Fibroblast of lung (primary cell): ENCODE data around the gene MUS81. TPM values are rescaled to one million over a fixed set of nuclear protein-coding genes. Genes with fewer than 3 reads are reported as not detected.

Experiments used
- DNase-seq, 2 donors: peaks; one replicate each; pipeline versions ENCODE4 v3.0.0 to v3.0.0-alpha.2; 2010; ENCODE audit warnings: low read depth in 2 of 2
- H2AFZ ChIP-seq: 2 replicates; pipeline ENCODE4 v1.5.1; 2012; ENCODE audit warnings: low read length, control low read depth, inconsistent platforms
- H3K27ac ChIP-seq: 2 replicates; pipeline ENCODE4 v1.5.1; 2011; ENCODE audit warnings: low read length, control low read depth; ENCODE audit not compliant: insufficient read depth
- H3K27me3 ChIP-seq: 2 replicates; pipeline ENCODE4 v1.5.1; 2011; ENCODE audit warnings: mild to moderate bottlenecking, low read length; ENCODE audit not compliant: control insufficient read depth, insufficient read depth
- H3K36me3 ChIP-seq: 2 replicates; pipeline ENCODE4 v1.5.1; 2011; ENCODE audit warnings: low read length; ENCODE audit not compliant: control insufficient read depth, insufficient read depth
- H3K4me1 ChIP-seq: 2 replicates; pipeline ENCODE4 v1.5.1; 2011; ENCODE audit warnings: low read length; ENCODE audit not compliant: control insufficient read depth, insufficient read depth; ENCODE audit errors: extremely low read depth
- H3K4me2 ChIP-seq: 2 replicates; pipeline ENCODE4 v1.5.1; 2011; ENCODE audit warnings: low read length, control low read depth; ENCODE audit not compliant: insufficient read depth; ENCODE audit errors: extremely low read depth
- H3K4me3 ChIP-seq, 4 experiments: fragments of 200-600 bp in 1 of 4; sonication (generic) in 1 of 4; replicated peaks in 1 of 4; 2 replicates each; pipeline ENCODE4 v1.5.1; 2011 to 2016; ENCODE audit warnings: low read length in 4 of 4, low read depth in 3 of 4, mild to moderate bottlenecking in 3 of 4, control low read depth in 2 of 4, inconsistent platforms in 1 of 4, mixed read lengths in 1 of 4; ENCODE audit not compliant: insufficient read depth in 1 of 4; ENCODE audit errors: control extremely low read depth in 1 of 4
- H3K79me2 ChIP-seq: 2 replicates; pipeline ENCODE4 v1.5.1; 2012; ENCODE audit warnings: mild to moderate bottlenecking, low read length, inconsistent platforms; ENCODE audit not compliant: control insufficient read depth, insufficient read depth
- H3K9ac ChIP-seq: 2 replicates; pipeline ENCODE4 v1.5.1; 2011; ENCODE audit warnings: mild to moderate bottlenecking, low read length, control low read depth; ENCODE audit not compliant: insufficient read depth
- H3K9me3 ChIP-seq: 2 replicates; pipeline ENCODE4 v1.5.1; 2012; ENCODE audit warnings: low read depth, low read length; ENCODE audit not compliant: control insufficient read depth, insufficient read depth
- H4K20me1 ChIP-seq: 2 replicates; pipeline ENCODE4 v1.5.1; 2011; ENCODE audit warnings: low read length; ENCODE audit not compliant: control insufficient read depth, insufficient read depth; ENCODE audit errors: extremely low read depth
- EZH2 ChIP-seq: IDR thresholded peaks from 2 replicates; pipeline ENCODE4 v1.5.1; 2012; ENCODE audit warnings: low read length, control low read depth, mild to moderate bottlenecking; ENCODE audit errors: missing control alignments
- polyA plus RNA-seq, 2 donors: library from polyadenylated mRNA; depleted of rRNA in 1 of 2; stranded (reverse) in 1 of 2; unstranded in 1 of 2; fragments of >200 nt; gene quantifications; 2 replicates each; pipeline ENCODE4 v1.2.1, GENCODE V29; 2011 to 2012; ENCODE audit warnings: missing spikeins in 1 of 2
- total RNA-seq: library from RNA; depleted of rRNA; stranded (reverse); fragments of >200 nt; gene quantifications from 2 replicates; pipeline ENCODE4 v1.2.1, GENCODE V29; 2014
- TF ChIP-seq, protein P1 (sequence below), 2 donors: IDR thresholded peaks in 1 of 2; conservative IDR thresholded peaks in 1 of 2; 1 replicate in 1 of 2; 2 replicates in 1 of 2; pipeline ENCODE4 v1.5.1; 2011 to 2012; ENCODE audit warnings: low read length in 2 of 2, control low read depth in 1 of 2, inconsistent platforms in 1 of 2, low read depth in 1 of 2, mild to moderate bottlenecking in 1 of 2

MUS81 gene
- total and polyA plus RNA-seq, 2 donors (not counting 1 experiment from before 2014, with no cell fraction given) = 23.6 to 56.8 TPM

DNA sequence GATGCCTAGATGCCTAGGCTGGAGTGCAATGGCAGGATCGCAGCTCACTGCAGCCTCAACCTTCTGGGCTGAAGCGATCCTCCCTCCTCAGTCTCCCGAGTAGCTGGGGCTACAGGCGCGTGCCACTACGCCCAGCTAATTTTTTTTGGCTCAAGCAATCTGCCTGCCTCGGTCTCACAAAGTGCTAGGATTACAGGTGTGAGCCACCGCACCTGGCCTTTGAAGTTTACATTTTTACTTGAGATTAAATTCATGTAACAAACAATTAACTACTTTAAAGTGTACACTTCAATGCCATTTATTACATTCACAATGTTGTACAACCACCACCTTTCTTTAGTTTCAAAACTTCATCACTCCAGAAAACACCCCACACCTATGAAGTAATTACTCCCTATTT, 43.5 kb downstream of the MUS81 start:
- H3K27me3 ChIP-seq = no peaks in the 10 kb centered on the region
- H3K9me3 ChIP-seq = no peaks in the 10 kb centered on the region
- no peak for DNase-seq
- H3K4me3 ChIP-seq = no peak overlapping the region
- H2AFZ ChIP-seq = no peak overlapping the region
- no peak overlapping the region for H3K9ac ChIP-seq
- H3K79me2 ChIP-seq = peaks cover 32% of the 10 kb centered on the region
- no peak for TF ChIP-seq EZH2
- TF ChIP-seq, protein P1, sequence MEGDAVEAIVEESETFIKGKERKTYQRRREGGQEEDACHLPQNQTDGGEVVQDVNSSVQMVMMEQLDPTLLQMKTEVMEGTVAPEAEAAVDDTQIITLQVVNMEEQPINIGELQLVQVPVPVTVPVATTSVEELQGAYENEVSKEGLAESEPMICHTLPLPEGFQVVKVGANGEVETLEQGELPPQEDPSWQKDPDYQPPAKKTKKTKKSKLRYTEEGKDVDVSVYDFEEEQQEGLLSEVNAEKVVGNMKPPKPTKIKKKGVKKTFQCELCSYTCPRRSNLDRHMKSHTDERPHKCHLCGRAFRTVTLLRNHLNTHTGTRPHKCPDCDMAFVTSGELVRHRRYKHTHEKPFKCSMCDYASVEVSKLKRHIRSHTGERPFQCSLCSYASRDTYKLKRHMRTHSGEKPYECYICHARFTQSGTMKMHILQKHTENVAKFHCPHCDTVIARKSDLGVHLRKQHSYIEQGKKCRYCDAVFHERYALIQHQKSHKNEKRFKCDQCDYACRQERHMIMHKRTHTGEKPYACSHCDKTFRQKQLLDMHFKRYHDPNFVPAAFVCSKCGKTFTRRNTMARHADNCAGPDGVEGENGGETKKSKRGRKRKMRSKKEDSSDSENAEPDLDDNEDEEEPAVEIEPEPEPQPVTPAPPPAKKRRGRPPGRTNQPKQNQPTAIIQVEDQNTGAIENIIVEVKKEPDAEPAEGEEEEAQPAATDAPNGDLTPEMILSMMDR (conservative IDR thresholded peaks at IDR 0.05 in 1 of 2, IDR thresholded peaks at IDR 0.05 in 1 of 2; ENCODE audit: low read depth in 1 of 2, low read length in 2 of 2) = no peak
- peak overlapping the region; percentile 100 for H3K27ac ChIP-seq
- H4K20me1 ChIP-seq = no peaks in the 10 kb centered on the region
- no peaks in the 10 kb centered on the region for H3K36me3 ChIP-seq
- H3K4me2 ChIP-seq = no peak overlapping the region
- peaks cover 26% of the 10 kb centered on the region for H3K4me1 ChIP-seq

DNA sequence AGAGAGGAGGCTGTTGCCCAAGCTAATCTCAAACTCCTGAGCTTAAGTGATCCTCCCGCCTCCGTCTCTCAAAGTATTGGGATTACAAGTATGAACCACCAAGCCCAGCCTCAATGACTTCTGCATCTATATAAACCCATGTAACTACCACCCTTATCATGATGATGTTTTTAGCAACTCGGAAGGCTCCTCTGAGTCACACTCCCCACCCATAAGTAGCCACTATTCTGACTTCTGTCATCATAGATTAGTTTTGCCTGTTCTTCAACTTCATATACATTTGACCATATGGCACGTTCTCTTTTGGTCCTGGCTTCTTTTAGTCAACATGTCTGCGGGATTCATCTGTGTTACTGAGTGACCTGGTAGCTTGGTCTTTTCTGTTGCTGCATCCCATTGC, 46.4 kb downstream of the MUS81 start:
- peak in 1 of 2 donors; percentile 55 for DNase-seq
- Histone ChIP-seq H3K27ac (peak overlapping the region; percentile 4), H3K79me2 (peaks cover 9% of the 10 kb centered on the region), H3K36me3 (no peaks in the 10 kb centered on the region), H3K27me3 (no peaks in the 10 kb centered on the region), H4K20me1 (no peaks in the 10 kb centered on the region), H3K4me2 (no peak overlapping the region), H2AFZ (no peak overlapping the region), H3K4me1 (peaks cover 31% of the 10 kb centered on the region), H3K4me3 (no peak overlapping the region), H3K9ac (no peak overlapping the region), H3K9me3 (no peaks in the 10 kb centered on the region)
- no peak for TF ChIP-seq EZH2
- TF ChIP-seq, protein P1 (conservative IDR thresholded peaks at IDR 0.05 in 1 of 2, IDR thresholded peaks at IDR 0.05 in 1 of 2; ENCODE audit: low read depth in 1 of 2, low read length in 2 of 2) = no peak

DNA sequence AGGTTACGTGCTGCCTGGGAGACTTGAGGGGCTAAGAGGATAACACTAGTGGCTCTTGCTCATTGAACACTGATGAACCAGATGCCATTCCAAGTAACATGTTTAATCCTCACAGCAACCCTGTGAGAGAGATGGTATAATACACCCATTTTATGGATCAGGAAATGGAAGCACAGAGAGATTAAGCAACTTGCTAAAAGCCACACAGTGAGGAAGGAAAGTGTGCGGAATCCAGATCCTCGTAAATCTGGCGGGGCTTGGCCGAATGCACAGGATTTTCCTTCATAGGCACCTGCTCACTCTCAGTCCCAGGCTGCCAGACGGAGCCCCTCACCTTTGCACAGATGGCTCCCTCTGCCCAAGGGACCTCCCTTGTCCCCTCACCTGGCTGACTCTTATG, 47.6 kb downstream of the MUS81 start:
- H3K9me3 ChIP-seq = no peaks in the 10 kb centered on the region

More for the DNA sequence above, 47.6 kb downstream of the MUS81 start:
- TF ChIP-seq, protein P1 (conservative IDR thresholded peaks at IDR 0.05 in 1 of 2, IDR thresholded peaks at IDR 0.05 in 1 of 2; ENCODE audit: low read depth in 1 of 2, low read length in 2 of 2) = no peak
- no peaks in the 10 kb centered on the region for H3K36me3 ChIP-seq
- H2AFZ ChIP-seq = no peak overlapping the region
- H3K9ac ChIP-seq = no peak overlapping the region
- H3K79me2 ChIP-seq = peaks cover 3% of the 10 kb centered on the region
- no peak overlapping the region for H3K27ac ChIP-seq
- H3K4me2 ChIP-seq = no peak overlapping the region
- no peaks in the 10 kb centered on the region for H4K20me1 ChIP-seq
- H3K27me3 ChIP-seq = no peaks in the 10 kb centered on the region
- no peak for DNase-seq
- peaks cover 33% of the 10 kb centered on the region for H3K4me1 ChIP-seq
- no peak overlapping the region for H3K4me3 ChIP-seq
